ENCODE measurements around the gene SLC22A7.

SLC22A7 gene

DNA sequence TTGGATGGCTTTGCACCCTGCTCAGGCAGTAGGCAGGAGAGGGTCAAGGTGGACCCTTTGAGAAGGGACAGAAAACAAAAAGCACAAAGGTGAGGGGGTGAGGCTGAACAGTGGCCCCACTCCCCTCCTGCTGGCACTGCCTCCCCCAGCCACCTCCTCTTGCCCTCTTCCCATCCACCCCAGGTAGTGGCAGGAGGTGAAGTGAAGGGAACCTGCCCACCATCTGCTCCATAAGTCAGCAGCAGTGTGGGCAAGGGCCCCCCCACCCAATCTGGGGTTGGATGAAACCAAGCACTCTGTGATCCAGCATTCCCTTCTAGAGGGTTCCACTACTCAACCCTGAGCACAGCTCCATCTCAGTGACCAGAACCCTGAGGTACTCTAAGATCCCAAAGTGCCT, 26.1 kb upstream of the SLC22A7 start:
- TF ChIP-seq GATA1 (IDR thresholded peaks at IDR 0.05; ENCODE audit: low read depth, low read length) (no peak), POLR2A (IDR thresholded peaks at IDR 0.05; ENCODE audit: low read length) (no peak)
- DNase-seq, result no peak

DNA sequence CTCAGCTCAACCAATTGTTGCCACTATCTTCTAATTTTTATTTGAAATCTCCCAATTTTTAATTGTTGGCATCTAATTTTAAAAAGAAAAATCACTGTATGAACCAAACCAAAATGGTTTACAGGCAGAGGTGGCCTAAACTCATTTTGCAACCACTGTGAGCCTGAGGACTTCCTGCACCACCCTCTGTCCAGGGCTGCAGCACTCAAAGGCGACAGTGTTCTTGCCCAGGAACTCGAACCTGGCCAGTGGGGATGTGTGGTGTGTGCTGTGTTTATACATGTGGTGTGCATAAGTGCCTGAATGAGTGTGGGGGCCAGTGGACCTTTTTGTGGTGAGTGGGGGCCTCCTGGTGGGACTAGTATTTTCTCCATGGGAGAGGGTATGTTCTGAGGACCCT, 24.4 kb upstream of the SLC22A7 start:
- TF ChIP-seq POLR2A (IDR thresholded peaks at IDR 0.05; ENCODE audit: low read length) (no peak), GATA1 (IDR thresholded peaks at IDR 0.05; ENCODE audit: low read depth, low read length) (no peak)
- DNase-seq, result no peak

DNA sequence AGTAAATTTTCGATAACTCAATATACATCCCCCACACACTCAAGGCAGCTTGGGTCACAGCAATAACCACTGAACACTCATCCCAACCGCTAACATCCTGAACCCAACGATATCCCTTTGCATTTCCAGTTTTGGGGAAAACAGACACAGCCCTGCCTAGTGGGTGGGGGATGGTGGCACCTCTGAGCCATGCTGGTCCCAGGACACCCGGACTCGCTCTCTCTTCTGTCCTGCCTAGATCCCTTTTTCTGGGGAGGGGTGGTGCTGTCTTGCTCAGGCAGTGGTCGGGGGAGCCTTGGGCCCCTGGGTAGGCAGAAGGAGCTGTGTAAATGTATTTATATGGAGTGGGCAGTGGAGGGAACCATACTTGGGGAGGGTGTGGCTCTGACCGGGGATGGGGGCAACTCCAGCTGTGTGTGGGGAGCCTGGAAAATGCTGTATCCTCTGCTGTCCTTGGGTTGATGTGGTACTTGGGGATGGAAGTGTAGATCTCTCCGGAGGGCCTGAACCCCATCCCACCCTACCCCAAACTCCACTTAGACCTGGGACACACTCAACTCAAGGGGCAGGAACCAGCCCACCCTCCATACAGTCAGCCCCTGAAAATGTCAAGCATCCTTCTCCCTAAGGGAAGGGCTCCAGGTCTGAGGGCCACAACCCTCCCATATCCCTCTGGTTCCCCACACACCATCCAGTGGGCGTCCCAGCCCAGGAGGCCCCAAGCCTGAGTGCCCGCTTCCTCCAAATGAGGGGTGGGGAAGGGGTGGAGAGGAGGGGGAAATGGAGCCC, 23.7 kb upstream of the SLC22A7 start:
- TF ChIP-seq POLR2A (IDR thresholded peaks at IDR 0.05; ENCODE audit: low read length), result no peak
- no peak for DNase-seq

GRCh38 chr6:43274916-43275597, 23.0 kb upstream of the SLC22A7 start:
- TF ChIP-seq POLR2A (IDR thresholded peaks at IDR 0.05; ENCODE audit: low read length) (no peak), GATA1 (IDR thresholded peaks at IDR 0.05; ENCODE audit: low read depth, low read length) (no peak)
- no peak for DNase-seq

DNA sequence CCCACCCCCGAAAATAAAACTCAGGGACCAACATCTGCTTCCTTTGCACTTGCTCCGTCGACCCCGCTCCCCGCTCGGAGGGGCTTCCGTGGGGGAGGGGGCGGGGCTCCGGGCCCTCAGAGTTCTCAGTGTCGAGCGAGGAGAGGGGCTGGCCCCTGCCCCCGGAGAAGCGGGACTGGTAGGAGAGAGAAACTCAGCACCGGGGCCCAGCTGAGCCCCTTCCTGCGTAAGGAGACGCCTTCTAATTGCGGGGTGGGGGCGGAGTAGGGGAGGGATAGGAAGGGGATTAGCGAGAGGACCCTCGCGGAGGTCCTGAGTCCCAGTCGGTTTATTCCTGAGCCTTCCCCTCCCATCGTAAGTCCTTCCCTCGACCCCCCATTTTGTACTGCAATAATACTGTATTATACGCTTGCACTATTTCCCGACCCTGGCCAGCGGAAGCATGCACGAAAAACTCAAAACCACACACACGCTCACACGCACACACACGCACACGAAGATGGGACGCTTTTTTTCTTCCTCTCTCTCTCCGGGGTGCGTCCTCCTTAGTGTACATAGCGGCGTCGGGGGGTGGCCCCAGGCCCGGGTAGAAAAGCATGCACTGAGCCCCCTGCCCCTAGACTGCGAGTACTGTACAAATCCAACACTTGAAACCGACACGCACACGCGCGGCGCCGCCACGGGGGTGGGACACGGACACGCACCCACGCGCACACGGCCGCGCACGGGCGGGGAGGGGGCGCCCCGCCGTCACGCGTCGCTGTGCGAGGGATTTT, 22.1 kb upstream of the SLC22A7 start:
- DNase-seq, result no peak
- no peak for TF ChIP-seq POLR2A (IDR thresholded peaks at IDR 0.05; ENCODE audit: low read length)
- TF ChIP-seq GATA1 (IDR thresholded peaks at IDR 0.05; ENCODE audit: low read depth, low read length), result no peak

DNA sequence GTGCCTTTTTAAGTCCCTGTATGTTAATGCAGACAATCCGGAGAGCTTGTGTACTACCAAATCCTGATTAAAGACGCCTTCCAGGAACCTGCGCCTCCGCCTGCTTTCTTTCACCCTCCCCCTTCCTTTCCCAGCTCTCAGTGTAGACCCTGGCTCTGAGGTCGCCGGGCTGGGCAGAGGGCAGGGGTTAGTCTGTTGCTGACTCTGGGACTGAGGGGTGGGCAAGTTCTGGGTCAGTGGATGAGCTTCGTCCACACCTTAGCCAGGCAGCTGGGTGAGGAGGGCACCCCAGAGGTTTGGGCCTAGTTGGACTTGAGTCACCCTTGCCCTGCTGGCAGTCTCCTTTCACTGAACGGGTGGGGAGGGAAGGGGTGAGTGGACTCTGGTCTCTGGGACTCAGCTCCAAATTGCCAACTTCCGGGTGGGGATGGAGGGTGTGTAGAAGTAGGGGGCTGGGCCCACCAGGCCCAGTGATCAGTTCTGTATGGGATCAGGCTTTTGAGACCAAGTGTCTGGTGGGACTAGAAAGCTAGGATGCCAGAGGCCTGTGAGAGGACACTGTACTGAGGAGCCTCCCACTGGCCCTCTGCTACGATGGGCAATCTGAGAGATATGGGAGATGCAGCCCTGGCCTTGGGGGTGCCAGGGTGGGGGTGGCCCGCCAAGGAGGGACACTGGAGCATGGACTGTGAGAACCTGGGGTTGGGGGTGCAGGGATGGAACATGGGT, 21.3 kb upstream of the SLC22A7 start:
- no peak for DNase-seq
- no peak for TF ChIP-seq POLR2A (IDR thresholded peaks at IDR 0.05; ENCODE audit: low read length)

GRCh38 chr6:43277306-43277642, 20.8 kb upstream of the SLC22A7 start:
- DNase-seq, result no peak
- no peak for TF ChIP-seq POLR2A (IDR thresholded peaks at IDR 0.05; ENCODE audit: low read length)
- TF ChIP-seq GATA1 (IDR thresholded peaks at IDR 0.05; ENCODE audit: low read depth, low read length), result no peak

GRCh38 chr6:43277643-43278523, 20.2 kb upstream of the SLC22A7 start:
- TF ChIP-seq GATA1 (IDR thresholded peaks at IDR 0.05; ENCODE audit: low read depth, low read length), result no peak
- no peak for TF ChIP-seq POLR2A (IDR thresholded peaks at IDR 0.05; ENCODE audit: low read length)
- no peak for DNase-seq

- TF ChIP-seq POLR2A (IDR thresholded peaks at IDR 0.05; ENCODE audit: low read length) (no peak), GATA1 (IDR thresholded peaks at IDR 0.05; ENCODE audit: low read depth, low read length) (no peak)
- DNase-seq, result no peak
These were observed 19.5 kb upstream of the SLC22A7 start for GRCh38 chr6:43278524-43279078.

GRCh38 chr6:43280234-43280633, 17.8 kb upstream of the SLC22A7 start:
- TF ChIP-seq GATA1 (IDR thresholded peaks at IDR 0.05; ENCODE audit: low read depth, low read length) (no peak), POLR2A (IDR thresholded peaks at IDR 0.05; ENCODE audit: low read length) (no peak)
- no peak for DNase-seq

- DNase-seq, result no peak
- TF ChIP-seq GATA1 (IDR thresholded peaks at IDR 0.05; ENCODE audit: low read depth, low read length), result no peak
These were observed 16.0 kb upstream of the SLC22A7 start for GRCh38 chr6:43282060-43282459.

DNA sequence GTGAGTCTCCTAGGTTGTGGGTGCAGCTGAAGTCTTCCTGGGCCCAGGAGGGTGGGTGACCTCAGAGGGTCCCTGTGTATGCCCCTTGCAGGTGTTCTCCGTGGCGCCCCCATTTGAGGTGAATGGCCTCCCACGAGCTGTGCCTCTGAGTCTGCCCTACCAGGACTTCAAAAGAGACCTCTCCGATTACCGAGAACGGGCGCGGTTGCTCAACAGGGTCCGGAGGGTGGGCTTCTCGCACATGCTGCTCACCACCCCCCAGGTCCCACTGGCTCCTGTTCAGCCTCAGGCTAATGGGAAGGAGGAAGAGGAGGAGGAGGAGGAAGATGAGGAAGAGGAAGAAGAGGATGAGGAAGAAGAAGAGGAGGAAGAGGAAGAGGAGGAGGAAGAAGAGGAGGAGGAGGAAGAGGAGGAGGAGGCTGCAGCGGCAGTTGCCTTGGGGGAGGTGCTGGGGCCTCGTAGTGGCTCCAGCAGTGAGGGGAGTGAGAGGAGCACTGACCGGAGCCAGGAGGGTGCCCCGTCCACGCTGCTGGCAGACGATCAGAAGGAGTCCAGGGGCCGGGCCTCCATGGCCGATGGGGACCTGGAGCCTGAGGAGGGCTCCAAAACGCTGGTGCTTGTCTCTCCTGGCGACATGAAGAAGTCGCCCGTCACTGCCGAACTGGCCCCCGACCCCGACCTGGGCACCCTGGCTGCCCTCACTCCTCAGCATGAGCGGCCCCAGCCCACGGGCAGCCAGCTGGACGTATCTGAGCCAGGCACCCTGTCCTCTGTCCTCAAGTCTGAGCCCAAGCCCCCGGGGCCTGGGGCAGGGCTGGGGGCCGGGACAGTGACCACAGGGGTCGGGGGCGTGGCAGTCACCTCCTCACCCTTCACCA, 15.2 kb upstream of the SLC22A7 start:
- TF ChIP-seq GATA1 (IDR thresholded peaks at IDR 0.05; ENCODE audit: low read depth, low read length) (no peak), POLR2A (IDR thresholded peaks at IDR 0.05; ENCODE audit: low read length) (no peak)
- DNase-seq, result no peak
